Activated CD4-positive, alpha-beta T cell treated with anti-CD3 and anti-CD28 coated beads, Interleukin-2, amount 50 U/mL, for 1 hour (primary cell): ENCODE results near the gene EPDR1.

Experiments used
- DNase-seq: peaks from one replicate; pipeline ENCODE4 v3.0.0-alpha.2; 2020

Gene EPDR1

DNA sequence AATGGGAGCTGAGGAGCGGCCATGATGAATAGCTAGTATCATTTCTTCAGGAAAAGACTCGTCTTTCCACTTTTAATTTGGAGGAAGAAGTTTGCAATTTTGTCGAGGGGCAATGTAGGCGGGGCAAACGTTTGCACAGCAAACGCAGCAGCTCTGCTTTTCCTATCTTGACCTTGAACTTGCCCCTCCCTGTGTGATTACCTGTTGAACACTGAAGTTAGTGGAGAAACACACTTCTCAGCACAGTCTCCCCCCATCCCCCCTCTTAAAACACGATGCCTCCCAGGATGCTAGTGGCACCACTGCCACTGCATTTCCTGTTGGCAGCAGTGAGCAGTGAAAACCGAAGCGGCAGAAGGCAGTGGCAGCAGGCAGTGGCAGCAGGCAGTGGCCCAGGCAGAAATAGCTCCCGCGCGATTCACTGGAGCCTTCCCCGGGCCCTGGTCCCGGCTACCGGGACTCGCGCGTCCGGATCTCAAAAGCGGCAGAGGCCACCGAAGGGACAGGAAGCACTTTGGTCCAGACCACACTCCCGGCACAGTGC is at the start of gene EPDR1:
Gene EPDR1 (plus strand): TSS at position 336 of the 544 bp plus-strand sequence. CDS start 300 bp downstream, outside the sequence.
- DNase-seq, result no peak

DNA sequence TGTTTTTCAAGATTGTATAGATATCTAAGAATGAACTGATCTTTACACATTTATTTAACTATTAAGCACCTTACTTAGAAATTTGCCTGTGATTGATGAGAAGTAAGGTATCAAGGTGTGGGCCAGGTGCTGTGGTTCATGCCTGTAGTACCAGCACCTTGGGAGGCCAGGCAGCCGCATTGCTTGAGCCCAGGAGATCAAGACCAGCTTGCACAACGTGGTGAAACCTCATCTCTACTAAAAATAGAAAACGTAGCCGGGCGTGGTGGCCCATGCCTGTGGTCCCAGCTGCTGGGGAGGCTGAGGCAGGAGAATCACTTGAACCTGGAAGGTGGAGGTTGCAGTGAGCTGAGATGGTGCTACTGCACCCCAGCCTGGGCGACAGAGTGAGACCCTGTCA is 38.4 kb upstream of the EPDR1 start:
- no peak for DNase-seq

DNA sequence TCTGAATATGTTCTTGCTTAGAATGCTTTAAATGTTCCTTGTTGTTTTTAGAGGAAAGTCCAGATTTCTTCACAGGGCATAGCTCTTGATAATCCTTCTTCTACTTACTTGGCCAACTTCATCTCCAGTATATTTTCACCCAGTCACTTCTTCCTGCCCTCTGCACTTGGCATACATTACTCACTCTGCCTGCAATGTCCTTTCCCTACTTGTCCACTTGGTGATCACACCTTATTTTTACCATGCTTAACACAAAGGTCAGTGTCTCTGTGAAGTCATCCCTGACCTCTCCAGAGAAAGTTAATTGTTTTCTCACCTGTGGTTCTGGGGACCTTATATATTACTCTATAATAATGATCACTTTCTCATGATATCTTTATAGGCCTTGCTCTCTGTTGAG is 27.1 kb upstream of the EPDR1 start:
- no peak for DNase-seq

DNA sequence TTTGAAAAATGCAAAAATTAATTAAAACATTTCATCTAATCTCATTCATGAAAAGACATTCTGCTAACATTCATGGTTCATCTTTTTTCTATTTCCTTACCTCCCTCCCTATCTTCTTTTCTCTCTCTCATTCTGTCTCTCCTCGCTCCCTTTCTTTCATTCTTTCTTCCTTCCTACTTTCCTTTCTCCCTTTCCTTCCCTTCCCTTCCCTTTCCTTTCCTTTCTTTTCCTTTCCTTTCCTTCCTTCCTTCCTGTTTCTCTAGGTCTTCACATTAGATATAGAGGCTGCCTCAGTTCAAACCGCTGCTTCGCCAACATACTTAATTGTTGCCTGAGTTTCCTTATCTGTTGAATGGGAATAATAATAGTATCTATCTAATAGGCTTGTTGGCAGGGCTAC is 25.8 kb upstream of the EPDR1 start:
- DNase-seq, result no peak

DNA sequence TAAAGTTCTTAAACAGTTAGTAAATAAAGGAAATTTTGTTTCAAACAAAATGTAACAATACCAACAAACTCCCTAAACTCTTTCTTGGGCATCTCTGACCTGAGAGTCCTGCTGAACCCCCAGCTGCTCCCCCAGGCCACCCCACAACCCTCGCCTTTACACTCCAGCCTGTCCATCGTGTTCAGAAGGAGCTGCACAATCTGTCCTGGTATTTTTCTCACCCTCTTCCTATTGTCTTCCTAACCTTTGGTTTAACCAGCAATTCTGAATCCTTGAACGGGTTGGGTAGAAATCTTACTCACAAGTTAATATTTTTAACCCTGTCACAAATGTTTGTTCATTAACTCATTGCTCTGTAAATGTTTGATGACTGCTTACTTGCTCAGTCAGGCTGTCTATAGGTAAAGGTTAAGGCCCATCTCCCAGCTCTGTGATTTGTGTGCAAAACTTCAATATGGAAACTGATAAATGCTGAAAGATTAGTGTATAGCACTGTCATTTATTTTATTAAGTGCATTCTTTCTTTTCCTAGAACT is 20.7 kb upstream of the EPDR1 start:
- DNase-seq, result no peak

DNA sequence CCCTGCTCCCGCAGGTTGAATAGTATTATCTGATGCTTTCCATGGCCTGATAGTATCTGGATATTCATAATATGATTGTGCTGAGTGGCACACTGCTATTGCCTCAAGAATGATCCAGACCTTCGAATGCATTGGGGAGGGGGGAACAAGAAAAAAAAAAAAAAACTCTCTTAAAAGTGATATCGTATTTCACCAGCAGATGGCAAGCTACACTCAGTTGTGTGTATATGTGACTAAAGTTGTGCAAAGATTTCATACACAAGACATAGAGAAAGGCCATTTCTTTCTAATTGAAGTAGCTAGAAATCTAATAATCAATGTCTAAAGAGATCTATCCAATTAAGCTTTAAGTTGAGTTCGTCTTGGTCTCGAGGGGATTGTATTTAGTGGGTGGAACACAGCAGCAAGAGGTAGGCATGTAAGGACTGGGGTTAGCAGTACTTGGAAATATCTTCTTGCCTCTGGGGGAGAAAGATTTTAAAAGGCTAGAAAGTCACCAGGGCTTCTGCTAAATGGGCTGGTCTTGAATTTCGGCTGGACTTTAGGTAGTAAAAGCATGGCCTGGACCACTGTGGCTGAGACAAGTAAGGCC is 19.1 kb upstream of the EPDR1 start:
- no peak for DNase-seq

DNA sequence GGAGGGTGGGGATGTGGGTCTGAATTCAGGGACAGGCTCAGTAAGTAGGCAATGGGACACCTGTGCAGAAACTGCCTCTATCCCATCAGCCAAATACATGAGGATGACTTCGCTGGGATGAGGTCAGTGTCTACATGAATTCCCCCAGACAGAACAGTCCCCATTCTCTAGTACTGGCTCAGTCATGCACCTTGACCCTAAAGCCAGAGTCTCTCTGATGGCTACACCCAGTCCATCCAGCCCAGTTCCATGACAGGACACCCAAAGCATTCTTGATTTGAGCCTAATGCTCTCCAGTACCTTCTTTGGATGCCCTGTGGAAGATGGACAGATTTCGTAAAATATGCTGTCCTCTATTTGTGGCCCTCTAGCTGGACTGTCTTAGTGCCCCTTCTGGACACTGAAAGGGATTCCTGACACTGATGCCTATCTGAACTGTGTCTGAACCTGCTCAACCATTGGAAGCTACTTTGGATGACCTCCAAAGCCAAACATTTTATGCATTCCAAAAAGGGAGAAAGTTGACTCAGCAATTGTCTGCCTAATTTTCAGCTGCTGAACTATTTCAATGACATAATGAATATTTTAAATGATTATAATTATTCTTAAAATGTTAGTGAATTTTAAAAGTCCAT is 18.4 kb upstream of the EPDR1 start:
- no peak for DNase-seq

DNA sequence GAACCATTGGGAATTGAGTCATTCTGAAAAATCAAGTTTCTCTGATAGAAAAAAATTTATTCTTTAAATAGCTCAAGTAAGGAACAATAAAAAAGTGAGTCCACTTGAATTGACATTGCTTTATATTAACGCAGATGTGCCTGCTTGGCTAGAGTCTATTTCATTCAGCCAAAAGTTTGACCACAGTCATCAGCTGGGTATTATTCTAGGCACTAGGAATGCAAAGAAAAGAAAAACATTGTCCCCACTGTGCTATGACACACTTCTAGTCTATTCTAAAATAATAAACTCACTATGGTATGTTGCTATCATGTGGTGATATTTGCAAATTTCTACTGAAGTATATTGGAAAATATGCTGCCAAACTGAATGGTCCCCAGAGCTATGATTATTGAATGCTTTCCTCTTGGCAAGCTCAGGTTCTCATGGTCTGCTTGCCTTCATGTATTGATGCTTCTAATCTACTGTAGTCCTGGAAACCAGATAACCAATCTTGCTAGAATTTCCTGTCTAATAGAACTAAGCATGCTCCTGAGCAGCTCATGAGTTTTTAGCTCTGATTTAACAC is 12.1 kb upstream of the EPDR1 start:
- no peak for DNase-seq

DNA sequence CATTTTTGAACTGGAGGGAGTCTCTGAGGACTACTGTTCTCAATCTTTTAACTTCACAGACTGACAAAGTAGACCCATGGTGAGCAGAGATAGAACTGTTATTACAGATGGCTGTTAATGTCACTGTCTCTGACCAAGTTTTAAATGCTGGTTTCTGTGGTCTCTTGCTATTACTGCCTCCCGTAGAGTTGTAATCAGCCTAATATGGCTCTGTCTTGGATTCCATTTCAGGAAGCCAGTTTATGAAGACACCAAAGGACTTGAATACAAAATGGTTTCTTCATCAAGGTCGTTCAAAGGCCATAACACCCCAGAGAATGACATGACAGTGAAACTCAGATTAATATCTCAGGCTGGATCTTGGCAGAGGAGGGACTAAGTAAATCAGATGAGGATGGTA is 7.7 kb upstream of the EPDR1 start:
- DNase-seq, result no peak

DNA sequence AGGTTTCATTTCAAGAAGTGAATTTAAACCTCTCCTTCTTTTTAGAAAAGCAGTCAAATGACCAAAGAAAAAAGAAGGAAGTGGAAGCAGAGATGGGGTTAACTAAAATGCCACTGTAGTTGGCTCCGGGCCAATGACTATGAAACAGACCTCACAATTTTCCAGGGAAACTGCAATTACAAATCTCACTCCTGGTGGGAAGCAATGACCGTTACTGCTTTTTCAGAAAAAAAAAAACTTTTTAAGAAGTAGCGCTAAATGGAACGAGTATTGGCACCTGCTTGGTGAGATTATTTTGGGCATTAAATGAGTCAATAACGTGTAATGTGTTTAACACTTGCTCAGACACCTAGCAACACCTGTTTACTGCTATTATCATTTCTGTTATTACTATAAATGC is 5.0 kb upstream of the EPDR1 start:
- no peak for DNase-seq

DNA sequence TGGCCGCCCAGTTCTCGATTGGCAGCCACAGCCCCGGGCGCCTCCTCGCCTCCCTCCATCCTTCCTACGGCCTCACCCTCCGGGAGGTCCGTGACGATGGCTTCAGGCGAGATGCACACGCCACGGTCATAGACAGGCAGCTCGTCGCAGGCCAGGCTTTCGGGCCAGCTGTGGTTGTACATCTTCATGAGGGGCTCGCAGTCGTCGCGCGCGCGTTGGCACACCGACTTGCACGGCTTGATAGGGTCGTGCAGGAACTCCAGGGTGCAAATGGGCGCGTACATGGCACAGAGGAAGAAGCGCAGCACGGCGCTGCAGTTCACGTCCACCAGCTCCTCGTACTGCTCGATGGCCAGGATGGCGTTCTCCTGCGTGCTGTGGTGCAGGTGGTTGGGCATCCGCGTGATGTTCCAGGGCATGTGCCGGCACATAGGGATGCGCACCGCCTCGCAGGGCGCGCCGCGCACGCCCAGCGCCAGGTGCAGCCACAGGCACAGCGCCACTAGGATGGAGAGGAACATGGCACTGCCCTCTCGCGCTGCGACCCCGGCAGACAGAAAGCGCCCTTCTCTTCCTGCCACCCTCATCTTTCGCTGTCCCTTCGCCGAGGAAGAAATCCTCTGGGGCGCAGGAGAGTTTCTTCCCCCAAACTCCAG is 4.3 kb upstream of the EPDR1 start:
- no peak for DNase-seq

DNA sequence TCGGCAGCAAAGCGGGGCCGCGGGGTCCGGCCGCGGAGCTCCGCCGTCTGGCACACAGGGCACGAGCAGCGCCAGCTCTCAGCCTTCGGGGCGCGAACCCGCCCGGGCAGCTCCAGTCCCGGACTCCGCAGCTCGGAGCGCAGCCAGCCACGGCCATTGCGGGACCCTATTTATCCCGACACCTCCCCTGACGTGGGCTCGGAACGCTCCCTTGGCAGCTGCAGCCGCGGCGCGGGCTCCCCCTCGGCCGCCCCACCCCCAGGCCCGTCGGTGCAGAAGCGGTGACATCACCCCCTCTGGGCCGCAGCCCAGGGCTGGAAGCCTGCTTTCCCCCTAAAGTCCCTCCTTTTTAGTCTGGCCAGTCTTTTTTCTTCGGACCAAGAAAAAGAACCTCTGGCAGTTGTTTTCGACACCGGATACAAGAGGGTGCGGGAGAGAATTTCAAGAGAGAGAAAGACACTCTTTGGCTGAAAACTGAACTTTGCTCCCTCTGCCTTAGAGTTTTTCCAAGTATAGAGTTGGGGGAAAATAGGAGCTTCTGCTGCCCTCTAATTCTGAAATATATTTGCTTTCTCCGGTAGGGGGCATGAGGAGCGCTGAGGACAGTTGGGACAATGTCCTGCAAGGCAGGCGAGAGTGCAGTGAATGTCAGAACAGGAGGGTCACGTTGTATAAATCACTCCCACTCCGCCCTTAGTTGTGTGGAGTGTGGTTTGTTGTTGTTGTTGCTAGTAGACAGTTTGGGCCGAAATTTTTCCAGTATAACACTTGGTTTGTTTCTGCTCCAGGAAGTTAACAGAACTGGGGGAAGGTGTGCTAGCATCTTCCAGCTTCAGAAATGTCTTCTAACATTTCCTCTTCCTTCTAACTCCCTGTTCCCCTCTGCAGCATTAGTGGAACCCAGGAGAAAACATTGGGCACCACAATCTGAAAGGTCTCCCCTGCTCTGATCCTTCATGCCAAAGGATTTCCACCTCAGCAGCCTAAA is 3.5 kb upstream of the EPDR1 start, which contains the start of gene SFRP4:
Gene SFRP4 (minus strand): TSS at position 145 of the 988 bp plus-strand sequence. CDS start 280 bp downstream, outside the sequence.
- no peak for DNase-seq

DNA sequence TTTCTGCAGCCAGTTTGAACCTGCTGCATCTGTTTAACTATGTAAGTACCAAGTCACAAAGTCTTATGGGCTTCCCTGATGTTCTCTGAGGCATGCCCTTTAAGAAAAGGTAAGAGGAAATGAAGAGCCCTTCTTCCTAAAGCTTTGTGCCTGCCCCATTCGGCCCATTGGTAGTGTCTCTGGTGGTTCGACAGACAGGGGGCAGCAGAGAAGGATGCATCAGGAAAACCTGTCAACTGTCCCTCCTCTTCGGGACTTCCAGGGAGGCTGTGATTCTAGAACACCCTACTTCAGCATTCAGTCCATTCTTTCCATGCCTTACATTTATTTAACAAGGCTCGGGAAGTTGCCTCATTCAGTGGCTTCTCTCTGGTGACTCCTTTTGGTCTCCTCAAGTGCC is 1.9 kb upstream of the EPDR1 start:
- DNase-seq, result no peak

DNA sequence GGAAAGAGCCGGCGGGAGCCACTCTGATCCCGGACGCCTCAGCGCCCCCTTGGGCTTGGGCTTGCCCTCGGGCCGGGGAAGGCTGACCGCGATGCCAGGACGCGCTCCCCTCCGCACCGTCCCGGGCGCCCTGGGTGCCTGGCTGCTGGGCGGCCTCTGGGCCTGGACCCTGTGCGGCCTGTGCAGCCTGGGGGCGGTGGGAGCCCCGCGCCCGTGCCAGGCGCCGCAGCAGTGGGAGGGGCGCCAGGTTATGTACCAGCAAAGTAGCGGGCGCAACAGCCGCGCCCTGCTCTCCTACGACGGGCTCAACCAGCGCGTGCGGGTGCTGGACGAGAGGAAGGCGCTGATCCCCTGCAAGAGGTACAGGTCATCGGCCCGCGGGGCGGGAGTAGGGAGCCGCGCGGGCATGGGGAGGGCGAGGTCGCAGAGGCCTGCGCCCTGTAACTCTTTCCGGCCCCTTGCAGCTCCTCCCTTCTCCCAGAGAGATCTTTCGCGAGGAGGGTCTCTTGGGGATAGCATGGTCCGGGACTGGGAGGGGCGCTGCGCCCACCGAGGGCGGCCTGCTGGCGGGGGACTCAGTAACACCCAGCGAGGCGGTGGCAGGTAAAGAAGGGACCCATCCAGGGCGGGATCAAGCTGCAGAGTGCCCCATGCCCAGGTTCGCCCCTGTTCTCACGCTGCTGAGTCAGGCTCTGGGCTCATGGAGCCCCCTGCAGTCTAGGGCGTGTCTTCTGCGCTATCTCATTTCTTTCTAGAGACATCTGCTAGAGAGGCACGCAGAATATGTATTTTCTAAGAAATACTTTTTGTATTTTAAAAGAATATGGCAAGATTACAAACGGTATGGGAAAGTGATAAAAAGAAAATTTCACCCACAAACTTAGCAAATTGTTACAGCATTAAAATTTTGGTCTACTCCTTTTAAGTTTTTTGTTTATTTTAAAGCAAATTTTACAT is 687 bp downstream of the EPDR1 start:
- DNase-seq, result no peak

DNA sequence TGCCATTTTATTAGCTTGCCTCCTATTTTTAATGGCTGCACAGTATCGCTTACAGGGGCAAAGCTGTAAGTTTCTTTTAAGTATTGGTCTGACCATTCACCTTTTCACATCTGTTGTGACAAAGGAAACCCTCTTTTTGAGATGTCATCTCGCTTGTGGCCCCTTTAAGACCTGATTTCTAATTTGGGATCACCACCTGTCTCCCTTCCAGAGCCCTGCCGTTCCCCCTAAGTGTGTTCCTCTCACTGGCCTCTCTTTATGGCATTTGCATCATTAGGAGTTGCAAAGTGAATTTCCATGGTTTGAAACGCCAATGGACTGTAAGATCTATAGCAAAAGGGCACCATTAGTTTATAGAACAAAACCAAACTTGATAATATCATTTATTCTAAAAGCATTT is 1.4 kb downstream of the EPDR1 start:
- DNase-seq, result no peak

DNA sequence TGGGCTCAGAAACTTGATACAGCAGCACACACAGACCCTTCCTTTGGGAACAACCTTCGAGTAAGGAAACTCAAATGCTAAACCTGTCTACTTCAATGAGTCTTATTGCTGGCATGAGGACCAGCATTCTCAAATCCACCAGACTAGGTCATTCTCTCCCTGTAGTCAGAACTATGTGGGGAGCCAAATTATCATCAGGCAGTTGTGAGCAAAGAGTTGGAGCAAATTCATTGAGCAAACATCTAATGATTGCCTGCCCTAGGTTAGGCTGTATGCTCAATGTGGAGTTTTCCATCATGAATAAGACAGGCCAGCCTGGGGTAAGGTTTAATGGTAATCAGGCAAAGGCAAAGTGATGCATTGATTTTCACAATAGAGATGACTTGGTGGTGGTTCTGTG is 3.6 kb downstream of the EPDR1 start:
- DNase-seq, result no peak

DNA sequence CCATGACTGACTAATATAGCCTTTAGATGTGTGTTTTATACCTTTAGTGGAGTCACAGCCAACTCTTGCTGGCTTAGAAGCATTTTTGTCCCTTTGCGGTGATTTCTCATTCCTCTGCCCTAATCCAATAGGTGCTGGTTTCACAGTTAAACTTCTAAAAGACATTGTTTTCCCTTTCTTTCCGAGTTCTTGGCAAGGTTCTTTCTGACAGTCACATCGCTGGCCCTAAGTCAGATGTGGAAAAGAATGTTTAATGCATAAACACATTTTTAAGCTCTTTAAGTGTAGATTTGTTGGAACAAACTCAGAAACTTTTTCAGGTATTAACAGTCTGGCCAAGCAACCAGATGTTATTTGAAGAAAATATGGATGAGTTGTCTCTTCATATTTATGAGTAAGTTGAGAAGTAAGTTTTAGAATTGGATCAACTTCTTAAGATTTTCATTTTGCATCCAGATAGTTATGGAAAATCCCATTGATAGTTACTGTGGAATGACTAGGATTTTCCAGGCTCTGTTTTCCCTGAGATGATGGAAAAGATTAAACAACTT is 4.1 kb downstream of the EPDR1 start:
- no peak for DNase-seq

DNA sequence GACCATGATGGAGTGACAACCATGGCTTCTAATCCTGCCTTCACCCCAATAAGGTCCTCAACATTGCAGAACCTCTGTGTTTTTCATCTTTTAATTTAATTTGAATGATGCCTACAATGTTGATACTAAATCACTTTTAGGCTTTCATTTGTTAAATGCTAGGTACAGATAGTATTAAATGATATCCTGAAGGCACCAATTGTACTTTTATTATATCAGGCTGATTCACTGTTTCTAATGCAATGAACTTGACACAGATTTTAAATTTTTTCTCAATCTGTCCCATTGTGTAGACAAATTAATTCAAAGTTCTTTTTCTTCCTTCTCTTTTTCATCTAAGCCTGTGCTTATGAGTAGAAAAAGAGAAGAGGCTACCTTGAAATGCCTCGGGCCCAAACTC is 5.2 kb downstream of the EPDR1 start:
- no peak for DNase-seq

DNA sequence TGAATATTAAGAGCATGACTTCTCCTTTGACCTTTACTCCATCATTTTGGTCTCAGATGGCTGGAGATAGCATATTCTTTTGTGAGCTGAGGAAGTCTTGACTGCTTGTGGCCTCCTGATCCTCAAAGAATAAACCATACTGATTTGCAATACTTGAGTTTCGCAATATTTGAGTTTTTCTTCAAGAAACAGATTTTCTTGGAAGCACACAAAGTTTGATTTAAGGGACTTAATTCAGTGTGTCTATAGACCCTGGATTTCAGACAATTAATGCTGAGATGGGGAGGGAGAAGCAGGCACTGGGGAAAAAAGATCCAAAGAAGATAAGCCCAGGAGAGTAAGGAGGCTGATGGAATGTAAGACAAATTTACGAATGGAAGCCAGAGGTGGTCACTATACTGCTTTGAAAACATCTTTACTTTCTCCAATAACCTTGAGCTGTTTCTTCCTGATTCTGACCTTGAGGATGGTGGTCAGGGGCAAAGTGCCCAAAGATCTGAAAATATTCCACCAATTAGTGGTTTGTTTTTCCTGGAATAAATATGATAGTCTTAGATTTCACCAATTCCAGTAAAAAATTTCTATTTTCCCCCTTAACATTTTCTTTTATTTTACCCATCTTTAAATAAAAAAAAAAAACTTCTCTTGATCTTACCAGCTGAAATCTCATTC is 7.5 kb downstream of the EPDR1 start:
- no peak for DNase-seq

DNA sequence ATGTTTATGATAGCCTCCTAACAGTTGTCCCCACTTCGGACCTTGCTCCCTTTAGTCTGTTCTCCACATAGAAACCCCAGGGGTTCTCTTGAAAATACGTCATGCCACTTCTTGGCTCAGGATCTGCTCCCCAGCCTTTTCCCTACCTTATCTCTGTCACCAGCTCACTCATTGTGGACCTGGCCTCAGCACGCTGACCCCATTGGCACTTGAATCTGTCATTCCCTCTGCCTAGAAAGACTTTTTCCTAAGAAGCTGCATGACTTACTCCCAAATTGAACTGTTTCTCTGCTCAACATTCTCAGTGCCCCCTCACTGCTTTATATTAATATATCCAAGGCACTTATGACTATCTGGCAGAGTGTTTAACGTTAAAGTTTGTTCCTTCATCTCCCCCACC is 8.4 kb downstream of the EPDR1 start:
- no peak for DNase-seq
